SK-N-MC (cell line): ENCODE measurements around the gene SSX2IP.
"Not testable (repeated sequence)": the region's sequence is repeated elsewhere in the genome, so short reads cannot be mapped to it uniquely, and the experiment has no call there.

Experiments
- DNase-seq: peaks from one replicate; pipeline ENCODE4 v3.0.0-alpha.2; 2011; ENCODE audit warnings: low read depth, low spot score
- H3K27ac ChIP-seq: fragments of 200-600 bp; sonication (generic); 2 replicates; pipeline ENCODE4 v1.5.1; 2016; ENCODE audit warnings: mixed run types
- H3K36me3 ChIP-seq: fragments of 200-600 bp; sonication (generic); 2 replicates; pipeline ENCODE4 v1.6.1; 2017; ENCODE audit warnings: antibody characterized with exemption, low read length, mixed read lengths; ENCODE audit not compliant: insufficient read depth
- H3K4me3 ChIP-seq: fragments of 200-600 bp; sonication (generic); 2 replicates; pipeline ENCODE4 v1.5.1; 2016
- H3K9ac ChIP-seq: fragments of 200-600 bp; sonication (generic); 2 replicates; pipeline ENCODE4 v1.8.0; 2017; ENCODE audit warnings: mixed run types, mixed read lengths; ENCODE audit not compliant: insufficient read length
- H3K9me3 ChIP-seq: fragments of 200-600 bp; sonication (generic); 2 replicates; pipeline ENCODE4 v1.6.1; 2017; ENCODE audit warnings: low read depth, mild to moderate bottlenecking, antibody characterized with exemption, low read length, moderate library complexity, mixed read lengths
- EZH2 ChIP-seq: fragments of 200-600 bp; sonication (generic); IDR thresholded peaks from one replicate; pipeline ENCODE4 v1.6.1; 2017; ENCODE audit warnings: antibody characterized with exemption
- FOXP2 ChIP-seq: optimal IDR thresholded peaks from 2 replicates; pipeline ENCODE3; 2011; ENCODE audit warnings: mild to moderate bottlenecking, moderate library complexity; ENCODE audit not compliant: insufficient read depth; ENCODE audit errors: extremely low read length, control extremely low read depth
- POLR2AphosphoS5 ChIP-seq: IDR thresholded peaks from 2 replicates; pipeline ENCODE4 v1.6.1; 2012; ENCODE audit warnings: mild to moderate bottlenecking, low read depth, low read length, borderline replicate concordance

SSX2IP gene

GRCh38 chr1:84726593-84727499 lies 36.6 kb upstream of the SSX2IP start:
- no peak for TF ChIP-seq POLR2AphosphoS5
- no peak for TF ChIP-seq EZH2
- TF ChIP-seq FOXP2 = no peak
- Histone ChIP-seq H3K9ac (no peak overlapping the region), H3K9me3 (no peaks in the 10 kb centered on the region), H3K27ac (no peak overlapping the region), H3K4me3 (no peak overlapping the region), H3K36me3 (no peaks in the 10 kb centered on the region)
- no peak for DNase-seq

GRCh38 chr1:84724128-84724860 lies 34.0 kb upstream of the SSX2IP start:
- no peaks in the 10 kb centered on the region for H3K9me3 ChIP-seq
- no peak overlapping the region for H3K4me3 ChIP-seq
- DNase-seq = no peak
- H3K27ac ChIP-seq = no peak overlapping the region
- H3K36me3 ChIP-seq = no peaks in the 10 kb centered on the region
- TF ChIP-seq FOXP2 = no peak
- no peak for TF ChIP-seq POLR2AphosphoS5
- TF ChIP-seq EZH2 = no peak
- H3K9ac ChIP-seq = no peak overlapping the region

- no peak for DNase-seq
Measured at GRCh38 chr1:84722794-84723193, 32.5 kb upstream of the SSX2IP start.

GRCh38 chr1:84721872-84722271 lies 31.6 kb upstream of the SSX2IP start:
- not testable (repeated sequence) for DNase-seq, H3K4me3 ChIP-seq, H3K36me3 ChIP-seq, H3K27ac ChIP-seq, H3K9me3 ChIP-seq, H3K9ac ChIP-seq

More at GRCh38 chr1:84722794-84723193, 32.5 kb upstream of the SSX2IP start:
- Histone ChIP-seq H3K4me3 (no peak overlapping the region), H3K27ac (no peak overlapping the region), H3K9ac (no peak overlapping the region), H3K9me3 (no peaks in the 10 kb centered on the region), H3K36me3 (no peaks in the 10 kb centered on the region)
- TF ChIP-seq FOXP2 = no peak
- TF ChIP-seq EZH2 = no peak
- no peak for TF ChIP-seq POLR2AphosphoS5

DNA sequence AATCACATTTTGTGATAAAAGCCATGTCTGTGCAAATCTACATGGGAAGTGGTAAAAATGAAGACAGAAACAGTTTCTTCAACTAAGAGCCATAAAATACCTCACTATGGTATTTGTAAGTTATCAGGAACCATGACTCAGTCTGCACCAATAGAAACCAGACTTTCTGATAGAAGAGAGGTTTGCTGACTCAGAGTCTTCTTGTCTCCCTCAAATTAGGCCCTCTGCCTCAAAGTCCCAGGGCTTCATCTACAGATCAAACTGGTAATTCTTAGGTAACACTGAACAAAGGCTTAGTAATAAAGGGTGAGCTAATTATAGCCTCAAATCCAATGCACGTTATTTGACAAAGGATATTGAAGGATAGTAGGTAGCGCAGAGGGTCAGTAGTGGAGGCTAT lies 30.9 kb upstream of the SSX2IP start:
- DNase-seq = no peak
- no peak for TF ChIP-seq POLR2AphosphoS5
- TF ChIP-seq FOXP2 = no peak
- TF ChIP-seq EZH2 = no peak
- H3K9ac ChIP-seq = no peak overlapping the region

GRCh38 chr1:84720221-84720780 lies 30.0 kb upstream of the SSX2IP start:
- Histone ChIP-seq H3K9me3 (no peaks in the 10 kb centered on the region), H3K9ac (no peak overlapping the region), H3K27ac (no peak overlapping the region), H3K4me3 (no peak overlapping the region), H3K36me3 (no peaks in the 10 kb centered on the region)
- DNase-seq = no peak
- TF ChIP-seq POLR2AphosphoS5 (no peak), FOXP2 (no peak), EZH2 (no peak)

More for the DNA sequence above, 30.9 kb upstream of the SSX2IP start:
- Histone ChIP-seq H3K36me3 (no peaks in the 10 kb centered on the region), H3K4me3 (no peak overlapping the region), H3K9me3 (no peaks in the 10 kb centered on the region), H3K27ac (no peak overlapping the region)

DNA sequence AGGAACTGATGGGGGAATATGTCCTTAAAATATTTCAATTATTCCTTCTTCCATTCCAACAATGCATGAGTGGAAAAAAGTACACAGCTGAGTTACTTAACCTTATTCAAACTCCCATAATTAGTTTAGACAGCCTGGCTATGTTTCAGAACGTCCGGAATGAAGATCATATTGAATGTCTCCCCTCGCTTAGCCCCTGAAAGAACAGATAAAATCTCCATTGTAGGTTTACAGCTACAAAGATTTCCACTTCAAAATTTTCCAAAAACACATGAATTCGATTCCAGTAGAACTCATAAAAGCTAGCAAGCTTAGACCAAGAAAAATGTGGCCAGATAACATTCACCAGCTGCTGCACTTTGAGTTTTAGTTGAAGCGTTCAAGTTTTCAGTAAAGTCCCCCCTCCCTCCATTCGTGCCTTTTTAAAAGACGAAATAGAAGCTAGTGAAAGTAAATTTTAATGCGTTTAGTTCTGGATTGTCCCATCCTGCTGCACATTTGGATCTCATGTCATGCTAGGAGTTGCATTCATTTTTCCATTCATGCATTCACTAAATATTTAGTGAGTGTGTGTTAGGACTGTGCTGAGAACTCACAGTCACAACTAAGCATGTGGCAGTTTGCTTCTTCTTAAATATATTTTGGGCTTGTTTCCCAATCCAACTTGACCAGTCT lies 29.4 kb upstream of the SSX2IP start:
- Histone ChIP-seq H3K36me3 (no peaks in the 10 kb centered on the region), H3K9me3 (no peaks in the 10 kb centered on the region), H3K9ac (no peak overlapping the region), H3K27ac (no peak overlapping the region), H3K4me3 (no peak overlapping the region)
- TF ChIP-seq EZH2 (no peak), FOXP2 (no peak), POLR2AphosphoS5 (no peak)
- DNase-seq = no peak
